AG04450 (cell line): ENCODE results near the gene MPDZ. TPM values are rescaled to one million over a fixed set of nuclear protein-coding genes. Genes with fewer than 3 reads are reported as not detected.
A peak's percentile ranks its signal among the peaks of the same experiment; 100 is the strongest.

ENCODE experiments used
- CTCF ChIA-PET: fragments of 300-600, 350-600 bp; formaldehyde crosslinking; extraction: SDS; loops from one replicate; lab custom pipeline; 2022; ENCODE audit warnings: antibody characterized with exemption, inconsistent platforms; lab: Charles Lee
- POLR2A ChIA-PET: fragments of 350-600 bp; formaldehyde crosslinking; extraction: SDS; loops from one replicate; lab custom pipeline; 2021; ENCODE audit warnings: antibody characterized with exemption, inconsistent platforms; lab: Yijun Ruan, JAX
- DNase-seq: peaks from one replicate; pipeline ENCODE4 v3.0.0-alpha.2; 2011; ENCODE audit warnings: low read depth, low spot score
- H3K27ac ChIP-seq: one replicate; pipeline ENCODE4 v1.5.1; 2012; ENCODE audit warnings: low read depth, low read length, control low read depth
- H3K27me3 ChIP-seq: one replicate; pipeline ENCODE4 v1.6.0; 2012; ENCODE audit warnings: low read length; ENCODE audit not compliant: control insufficient read depth, insufficient read depth
- H3K4me3 ChIP-seq: 2 replicates; pipeline ENCODE4 v1.5.1; 2011; ENCODE audit warnings: mild to moderate bottlenecking, low read depth, low read length, control low read depth
- H3K9me3 ChIP-seq: 2 replicates; pipeline ENCODE4 v1.5.1; 2012; ENCODE audit warnings: low read length; ENCODE audit not compliant: control insufficient read depth, insufficient read depth
- CTCF ChIP-seq: IDR thresholded peaks from 2 replicates; pipeline ENCODE4 v1.5.1; 2011; ENCODE audit warnings: low read depth, low read length, control low read depth, inconsistent platforms
- polyA plus RNA-seq: library from polyadenylated mRNA; depleted of rRNA; stranded (reverse); fragments of >200 nt; gene quantifications from 2 replicates; pipeline ENCODE4 v1.2.3, GENCODE V29; 2011

MPDZ gene
- polyA plus RNA-seq, 1 experiment: 31.6 TPM

- CTCF ChIA-PET: interaction anchor here (0.5 kb wide), 1 partner anchor 53 kb away, joined by 3 read pairs; no protein-coding TSS in a partner anchor
- POLR2A ChIA-PET: no interaction called here
- H3K4me3 ChIP-seq: no peak overlapping the region
- DNase-seq: no peak
- no peaks in the 10 kb centered on the region for H3K9me3 ChIP-seq
- no peaks in the 10 kb centered on the region for H3K27me3 ChIP-seq
- no peak overlapping the region for H3K27ac ChIP-seq
- TF ChIP-seq CTCF: no peak
Measured at GRCh38 chr9:13141629-13142028, 137.9 kb downstream of the MPDZ start.

GRCh38 chr9:13140843-13141592 lies 138.5 kb downstream of the MPDZ start:
- ChIA-PET POLR2A (interaction anchor here (0.7 kb wide), 1 partner anchor 86 kb away, joined by 6 read pairs; no protein-coding TSS in a partner anchor), CTCF (interaction anchor here (2.8 kb wide), 1 partner anchor 52 kb away, joined by 20 read pairs; no protein-coding TSS in a partner anchor)
- no peaks in the 10 kb centered on the region for H3K9me3 ChIP-seq
- no peak overlapping the region for H3K4me3 ChIP-seq
- TF ChIP-seq CTCF: no peak
- H3K27me3 ChIP-seq: no peaks in the 10 kb centered on the region
- DNase-seq: no peak
- no peak overlapping the region for H3K27ac ChIP-seq

GRCh38 chr9:13139641-13140171 lies 139.8 kb downstream of the MPDZ start:
- Histone ChIP-seq H3K4me3 (peak overlapping the region; percentile 48), H3K27me3 (no peaks in the 10 kb centered on the region), H3K27ac (peak overlapping the region; percentile 93), H3K9me3 (no peaks in the 10 kb centered on the region)
- POLR2A ChIA-PET: interaction anchor here (0.7 kb wide), 1 partner anchor 1276 kb away, joined by 4 read pairs; no protein-coding TSS in a partner anchor
- DNase-seq: peak; percentile 64
- CTCF ChIA-PET: interaction anchor here (1.1 to 2.8 kb wide), 3 partner anchors 26 to 212 kb away, joined by 3 to 20 read pairs (median 5); no protein-coding TSS in a partner anchor
- TF ChIP-seq CTCF: no peak

- H3K27ac ChIP-seq: no peak overlapping the region
- TF ChIP-seq CTCF: no peak
- ChIA-PET POLR2A (no interaction called here), CTCF (interaction anchor here (2.2 kb wide), 1 partner anchor 215 kb away, joined by 5 read pairs; no protein-coding TSS in a partner anchor)
- no peak for DNase-seq
- no peaks in the 10 kb centered on the region for H3K9me3 ChIP-seq
- no peaks in the 10 kb centered on the region for H3K27me3 ChIP-seq
- no peak overlapping the region for H3K4me3 ChIP-seq
Measured at GRCh38 chr9:13137426-13137825, 142.1 kb downstream of the MPDZ start.

- ChIA-PET POLR2A (no interaction called here), CTCF (interaction anchor here (1.1 to 1.6 kb wide), 2 partner anchors 44 to 430 kb away, joined by 3 to 4 read pairs; no protein-coding TSS in a partner anchor)
- no peak for DNase-seq
- Histone ChIP-seq H3K9me3 (no peaks in the 10 kb centered on the region), H3K27ac (no peak overlapping the region), H3K27me3 (no peaks in the 10 kb centered on the region), H3K4me3 (no peak overlapping the region)
- no peak for TF ChIP-seq CTCF
Measured at GRCh38 chr9:13131991-13132390, 147.5 kb downstream of the MPDZ start.
